B cell (primary cell): Measurements from ENCODE around the gene HSD3B1. TPM values are rescaled to one million over a fixed set of nuclear protein-coding genes. Genes with fewer than 3 reads are reported as not detected.

Experiments
- ATAC-seq: fragments of 200-7000 bp; cut with Tn5 transposase; one replicate; pipeline ENCODE4 v1.10.0; 2021; ENCODE audit warnings: low read depth, mild to moderate bottlenecking, moderate number of reproducible peaks, moderate library complexity
- CTCF ChIA-PET: fragments of 350-600 bp; sonication (Branson Sonifier 250); formaldehyde crosslinking; loops from one replicate; lab custom pipeline; 2021; ENCODE audit warnings: antibody characterized with exemption, inconsistent platforms; lab: Charles Lee
- POLR2A ChIA-PET: fragments of 350-600 bp; sonication (Branson Sonifier 250); formaldehyde crosslinking; loops from one replicate; lab custom pipeline; 2021; ENCODE audit warnings: antibody characterized with exemption; lab: Charles Lee
- DNase-seq: peaks from one replicate; pipeline ENCODE4 v3.0.0; 2013
- H2AFZ ChIP-seq: 2 replicates; pipeline ENCODE4 v1.6.1; 2012; ENCODE audit warnings: mild to moderate bottlenecking, low read depth, low read length; ENCODE audit not compliant: insufficient read depth, poor library complexity, severe bottlenecking
- H3K27ac ChIP-seq, 2 donors: 1 replicate in 1 of 2; 2 replicates in 1 of 2; pipeline ENCODE4 v1.5.1; 2012 to 2013; ENCODE audit warnings: low read length in 2 of 2, mild to moderate bottlenecking in 2 of 2, moderate library complexity in 1 of 2
- H3K27me3 ChIP-seq, 4 experiments: fragments of 200-600 bp in 1 of 4; sonication (generic) in 1 of 4; replicated peaks in 1 of 4; 1 replicate in 2 of 4; 2 replicates in 2 of 4; pipeline versions ENCODE4 v1.6.1 to v1.7.0; 2013 to 2016; ENCODE audit warnings: low read length in 3 of 4, mild to moderate bottlenecking in 2 of 4, mixed read lengths in 1 of 4, moderate library complexity in 1 of 4; ENCODE audit not compliant: insufficient read depth in 4 of 4, control insufficient read depth in 3 of 4; ENCODE audit errors: control extremely low read depth in 1 of 4
- H3K36me3 ChIP-seq, 2 experiments: replicated peaks in 1 of 2; 1 replicate in 1 of 2; 2 replicates in 1 of 2; pipeline versions ENCODE4 v1.6.1 to v1.7.1; 2013; ENCODE audit warnings: low read length in 1 of 2; ENCODE audit not compliant: insufficient read depth in 2 of 2, control insufficient read depth in 1 of 2; ENCODE audit errors: control extremely low read depth in 1 of 2, extremely low read depth in 1 of 2
- H3K4me1 ChIP-seq, 2 donors: fragments of 200-600 bp in 1 of 2; sonication (generic) in 1 of 2; 1 replicate in 1 of 2; 2 replicates in 1 of 2; pipeline versions ENCODE4 v1.5.1 to v1.6.1; 2013 to 2017; ENCODE audit warnings: low read length in 2 of 2; ENCODE audit not compliant: control insufficient read depth in 2 of 2, insufficient read depth in 2 of 2
- H3K4me2 ChIP-seq: replicated peaks from 2 replicates; pipeline ENCODE3; 2012; ENCODE audit warnings: mild to moderate bottlenecking, low read depth, low read length; ENCODE audit not compliant: poor library complexity, severe bottlenecking
- H3K4me3 ChIP-seq, 5 experiments: fragments of 200-600 bp in 1 of 5; sonication (generic) in 1 of 5; 1 replicate in 3 of 5; 2 replicates in 2 of 5; pipeline versions ENCODE4 v1.5.1 to v1.7.0; 2011 to 2016; ENCODE audit warnings: low read length in 4 of 5, mild to moderate bottlenecking in 4 of 5, low read depth in 2 of 5, control low read depth in 1 of 5, moderate library complexity in 1 of 5; ENCODE audit not compliant: insufficient read depth in 1 of 5; ENCODE audit errors: control extremely low read depth in 1 of 5, extremely low read depth in 1 of 5
- H3K79me2 ChIP-seq: fragments of 200-600 bp; sonication (generic); one replicate; pipeline ENCODE4 v1.6.0; 2016; ENCODE audit warnings: low read length; ENCODE audit not compliant: control insufficient read depth, insufficient read depth
- H3K9ac ChIP-seq: fragments of 200-600 bp; sonication (generic); 2 replicates; pipeline ENCODE4 v1.6.1; 2017; ENCODE audit warnings: mild to moderate bottlenecking, low read length, moderate library complexity
- H3K9me3 ChIP-seq, 3 donors: one replicate each; pipeline versions ENCODE4 v1.6.1 to v1.7.1; 2013; ENCODE audit warnings: low read length in 2 of 3; ENCODE audit not compliant: control insufficient read depth in 2 of 3, insufficient read depth in 1 of 3; ENCODE audit errors: control extremely low read depth in 1 of 3
- H4K20me1 ChIP-seq: 2 replicates; pipeline ENCODE4 v1.6.0; 2012; ENCODE audit warnings: mild to moderate bottlenecking, low read length; ENCODE audit not compliant: insufficient read depth, control insufficient read depth, poor library complexity, severe bottlenecking
- H3K27ac Mint-ChIP-seq: one replicate; pipeline ENCODE4 v1.8.0; 2021; ENCODE audit warnings: mixed read lengths
- H3K27me3 Mint-ChIP-seq: one replicate; pipeline ENCODE4 v1.8.0; 2021; ENCODE audit warnings: mixed read lengths
- H3K4me1 Mint-ChIP-seq: one replicate; pipeline ENCODE4 v1.8.0; 2021; ENCODE audit warnings: mixed read lengths
- H3K4me3 Mint-ChIP-seq: one replicate; pipeline ENCODE4 v1.8.0; 2021; ENCODE audit warnings: mixed read lengths
- H3K9me3 Mint-ChIP-seq: one replicate; pipeline ENCODE4 v1.8.0; 2022; ENCODE audit warnings: mixed read lengths; ENCODE audit not compliant: insufficient read depth
- CTCF ChIP-seq: fragments of 200-600 bp; IDR thresholded peaks from one replicate; pipeline ENCODE4 v1.8.0; 2022; ENCODE audit warnings: antibody characterized with exemption, mild to moderate bottlenecking
- EZH2 ChIP-seq: IDR thresholded peaks from 2 replicates; pipeline ENCODE4 v1.6.1; 2012; ENCODE audit warnings: borderline replicate concordance, low read depth, mild to moderate bottlenecking, moderate library complexity, low read length; ENCODE audit not compliant: insufficient read depth, poor library complexity, severe bottlenecking
- WGBS: methylation state at CpG from one replicate; pipeline ENCODE4 v1.1.5; 2013; ENCODE audit warnings: missing lambda C conversion rate; ENCODE audit not compliant: insufficient coverage; 5-methylcytosine and 5-hydroxymethylcytosine counted together
- intact Hi-C: fragments of 100-400 bp; cut with micrococcal nuclease; formaldehyde crosslinking; loops from one replicate; pipeline ENCODE4 v1.10.0; 2022
- polyA plus RNA-seq: library from polyadenylated mRNA; depleted of rRNA; stranded (reverse); fragments of >200 nt; gene quantifications from 2 replicates; pipeline ENCODE4 v1.2.3, GENCODE V29; 2012
- total RNA-seq, 2 donors: library from RNA; stranded (reverse); fragments of 120-200 nt in 1 of 2; gene quantifications; 1 replicate in 1 of 2; 2 replicates in 1 of 2; pipeline versions ENCODE4 v1.2.3 to v1.2.4, GENCODE V29; 2013 to 2022

HSD3B1 gene
- total and polyA plus RNA-seq, 2 donors (not counting 1 experiment from before 2014, with no cell fraction given), result not detected

- peak overlapping the region; percentile 54 for H3K4me3 Mint-ChIP-seq
- H3K27me3 Mint-ChIP-seq, result peaks cover 5% of the 10 kb centered on the region
- ChIA-PET CTCF (no interaction called here), POLR2A (no interaction called here)
- H3K9ac ChIP-seq, result peak overlapping the region; percentile 11
- H3K79me2 ChIP-seq, result no peaks in the 10 kb centered on the region
- H3K4me1 Mint-ChIP-seq, result peaks cover 27% of the 10 kb centered on the region
- peak overlapping the region; percentile 28 for H3K4me2 ChIP-seq
- H3K4me1 ChIP-seq, result peaks cover 4 to 33% of the 10 kb centered on the region in 2 donors
- H3K27ac Mint-ChIP-seq, result peak overlapping the region; percentile 89
- no peaks in the 10 kb centered on the region for H3K9me3 ChIP-seq
- intact Hi-C loops, result no loop called here
- DNase-seq, result peak; percentile 38
- H3K27me3 ChIP-seq, result no peaks in the 10 kb centered on the region
- H3K27ac ChIP-seq, result peak overlapping the region; percentile 64 to 85
- no peak overlapping the region for H3K4me3 ChIP-seq
- no peak for ATAC-seq
- no peak for TF ChIP-seq CTCF
- TF ChIP-seq EZH2, result no peak
- H2AFZ ChIP-seq, result no peak overlapping the region
- no peaks in the 10 kb centered on the region for H3K36me3 ChIP-seq
- WGBS, result 65% methylated on average over 1 of the region's 3 CpGs
- H3K9me3 Mint-ChIP-seq, result no peaks in the 10 kb centered on the region
- H4K20me1 ChIP-seq, result no peaks in the 10 kb centered on the region
Observed at GRCh38 chr1:119564548-119564947, 57.5 kb downstream of the HSD3B1 start.

Other genes with a start within 250 kb of the HSD3B1 start
- not detected in 2 replicates for gene HAO2, start 138.4 kb upstream of the HSD3B1 start, total RNA-seq
- gene HAO2, start 138.4 kb upstream of the HSD3B1 start, polyA plus RNA-seq, result not detected in 2 replicates
- gene HSD3B2, start 92.1 kb upstream of the HSD3B1 start, total RNA-seq, result not detected in 2 replicates
- gene HSD3B2, start 92.1 kb upstream of the HSD3B1 start, polyA plus RNA-seq, result not detected in 2 replicates
- not detected in 2 replicates for gene ZNF697, start 141.1 kb downstream of the HSD3B1 start, total RNA-seq
- not detected in 2 replicates for gene ZNF697, start 141.1 kb downstream of the HSD3B1 start, polyA plus RNA-seq
- gene PHGDH, start 204.7 kb downstream of the HSD3B1 start, total RNA-seq, result 3.9 and 6.1 TPM in 2 replicates
- gene PHGDH, start 204.7 kb downstream of the HSD3B1 start, polyA plus RNA-seq, result 1.2 and 3.5 TPM in 2 replicates